ENCODE data around the gene PTPRE. TPM values are rescaled to one million over a fixed set of nuclear protein-coding genes. Genes with fewer than 3 reads are reported as not detected.
"Not testable (repeated sequence)": the region's sequence is repeated elsewhere in the genome, so short reads cannot be mapped to it uniquely, and the experiment has no call there.

The PTPRE gene
- total RNA-seq, 2 donors from 2014 or later: 6.5 to 8.9 TPM

DNA sequence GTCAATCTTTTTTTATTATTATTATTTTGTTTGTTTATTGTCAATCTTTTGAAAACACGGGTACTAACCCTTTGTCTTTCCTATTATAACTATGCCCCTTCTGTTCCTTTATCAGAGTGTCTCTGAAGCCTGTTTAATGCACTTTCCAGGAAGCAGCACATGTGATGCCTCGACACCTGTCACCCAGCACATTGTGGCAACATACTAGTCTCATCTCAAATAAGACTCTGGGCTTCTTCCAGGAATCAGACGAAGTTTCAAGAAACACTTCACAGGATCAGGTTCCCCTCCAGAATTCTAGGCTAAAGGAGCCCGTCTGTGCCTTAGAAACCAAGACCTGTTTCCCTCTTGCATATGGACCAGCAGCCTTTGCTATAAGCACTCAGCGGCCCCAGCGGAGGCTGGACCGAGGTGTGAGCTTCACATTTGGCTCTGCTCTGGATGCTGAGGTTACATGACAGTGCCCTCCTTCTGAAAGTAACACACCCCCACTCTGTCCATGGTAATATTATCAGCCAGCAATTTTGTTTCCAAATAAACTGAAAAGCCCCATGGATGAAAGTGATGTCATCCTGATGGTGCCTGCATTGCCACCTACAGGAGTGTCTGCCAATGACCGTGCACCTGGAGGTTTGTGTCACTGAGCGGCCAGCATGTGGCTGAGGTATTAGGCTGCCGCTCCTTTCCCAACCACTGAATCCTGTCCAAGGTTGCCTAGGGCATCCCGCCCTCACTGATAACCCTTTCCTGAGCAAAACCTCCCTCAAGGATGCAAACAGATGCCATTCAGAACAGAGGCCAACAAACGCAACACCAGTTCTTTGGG is 181.2 kb downstream of the PTPRE start:
- TF ChIP-seq, protein P1, sequence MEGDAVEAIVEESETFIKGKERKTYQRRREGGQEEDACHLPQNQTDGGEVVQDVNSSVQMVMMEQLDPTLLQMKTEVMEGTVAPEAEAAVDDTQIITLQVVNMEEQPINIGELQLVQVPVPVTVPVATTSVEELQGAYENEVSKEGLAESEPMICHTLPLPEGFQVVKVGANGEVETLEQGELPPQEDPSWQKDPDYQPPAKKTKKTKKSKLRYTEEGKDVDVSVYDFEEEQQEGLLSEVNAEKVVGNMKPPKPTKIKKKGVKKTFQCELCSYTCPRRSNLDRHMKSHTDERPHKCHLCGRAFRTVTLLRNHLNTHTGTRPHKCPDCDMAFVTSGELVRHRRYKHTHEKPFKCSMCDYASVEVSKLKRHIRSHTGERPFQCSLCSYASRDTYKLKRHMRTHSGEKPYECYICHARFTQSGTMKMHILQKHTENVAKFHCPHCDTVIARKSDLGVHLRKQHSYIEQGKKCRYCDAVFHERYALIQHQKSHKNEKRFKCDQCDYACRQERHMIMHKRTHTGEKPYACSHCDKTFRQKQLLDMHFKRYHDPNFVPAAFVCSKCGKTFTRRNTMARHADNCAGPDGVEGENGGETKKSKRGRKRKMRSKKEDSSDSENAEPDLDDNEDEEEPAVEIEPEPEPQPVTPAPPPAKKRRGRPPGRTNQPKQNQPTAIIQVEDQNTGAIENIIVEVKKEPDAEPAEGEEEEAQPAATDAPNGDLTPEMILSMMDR (IDR thresholded peaks at IDR 0.05): no peak
- no peak for TF ChIP-seq POLR2A (IDR thresholded peaks at IDR 0.05)
- Histone ChIP-seq H3K27ac (no peak overlapping the region), H3K9me3 (no peaks in the 10 kb centered on the region), H3K4me3 (no peak overlapping the region), H3K36me3 (replicated peaks in 1 of 2; ENCODE audit: insufficient read depth in 1 of 2, low read depth in 2 of 2) (no peaks in the 10 kb centered on the region), H3K4me1 (no peaks in the 10 kb centered on the region), H3K27me3 (no peaks in the 10 kb centered on the region)
- DNase-seq: no peak
- 36 to 41% methylated on average over 12 of the region's 12 CpGs for WGBS, 2 donors
- intact Hi-C loops (cut with DNase I): no loop called here
- no peak for ATAC-seq

DNA sequence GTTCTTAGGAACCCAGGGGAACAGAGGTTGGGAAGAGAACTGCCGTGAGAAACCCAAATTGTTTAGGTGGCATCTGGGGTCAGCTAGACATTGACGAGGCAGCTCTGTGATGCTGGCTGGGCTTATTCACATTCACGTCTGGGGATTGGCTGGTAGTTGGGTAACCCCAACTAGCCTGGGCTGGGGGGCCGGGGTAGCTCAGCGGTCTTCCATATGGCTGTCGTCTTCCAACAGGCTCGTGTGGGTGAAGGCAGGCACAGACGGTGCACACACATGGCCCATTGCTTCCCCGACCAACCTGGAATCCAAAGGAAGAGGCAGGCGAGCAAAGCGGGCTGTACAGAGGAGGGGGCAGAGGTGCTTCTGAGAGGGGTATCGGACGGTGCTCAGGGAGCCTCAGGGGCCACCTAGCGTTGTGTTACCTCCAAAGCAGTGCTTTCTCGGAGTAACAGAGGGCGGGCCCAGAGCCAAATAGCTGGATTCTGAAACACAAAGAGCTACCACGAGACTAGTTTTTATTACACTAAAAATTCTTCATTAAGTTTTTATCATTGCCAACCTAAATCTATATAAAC is 184.8 kb downstream of the PTPRE start:
- H3K27ac ChIP-seq: no peak overlapping the region
- no peaks in the 10 kb centered on the region for H3K9me3 ChIP-seq
- no peak for TF ChIP-seq POLR2A (IDR thresholded peaks at IDR 0.05)
- TF ChIP-seq, protein P1 (IDR thresholded peaks at IDR 0.05): no peak
- DNase-seq (no peak), ATAC-seq (no peak)
- no peaks in the 10 kb centered on the region for H3K36me3 ChIP-seq (replicated peaks in 1 of 2; ENCODE audit: insufficient read depth in 1 of 2, low read depth in 2 of 2)
- no peaks in the 10 kb centered on the region for H3K27me3 ChIP-seq
- intact Hi-C loops (cut with DNase I): no loop called here
- WGBS, 2 donors: 66 to 68% methylated on average over 13 to 17 of the region's 17 CpGs
- H3K4me3 ChIP-seq: no peak overlapping the region
- H3K4me1 ChIP-seq: no peaks in the 10 kb centered on the region

DNA sequence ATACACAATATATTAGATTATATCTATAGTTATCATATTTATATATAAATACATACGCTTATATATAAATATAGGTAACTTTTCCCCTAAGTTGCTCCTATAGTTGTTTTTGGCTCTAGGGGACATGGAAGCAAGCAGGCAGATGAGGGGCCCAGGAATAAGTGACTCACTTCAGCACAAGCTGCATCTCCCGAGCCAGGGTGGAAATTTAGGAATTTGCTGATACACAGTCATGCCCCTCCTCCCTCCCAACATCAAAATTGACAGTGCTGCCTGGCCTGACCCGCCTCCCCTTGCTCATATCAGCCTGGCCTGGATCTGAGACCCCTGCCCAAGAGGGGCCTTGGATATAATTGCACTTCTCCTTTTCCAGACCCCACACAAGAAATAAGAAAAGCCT is 185.6 kb downstream of the PTPRE start:
- intact Hi-C loops (cut with DNase I): no loop called here
- Histone ChIP-seq H3K4me1 (no peaks in the 10 kb centered on the region), H3K4me3 (no peak overlapping the region), H3K36me3 (replicated peaks in 1 of 2; ENCODE audit: insufficient read depth in 1 of 2, low read depth in 2 of 2) (no peaks in the 10 kb centered on the region), H3K27me3 (no peaks in the 10 kb centered on the region), H3K27ac (no peak overlapping the region), H3K9me3 (no peaks in the 10 kb centered on the region)
- no peak for ATAC-seq
- 66 to 83% methylated on average over 3 of the region's 3 CpGs for WGBS, 2 donors
- no peak for DNase-seq
- TF ChIP-seq, protein P1 (IDR thresholded peaks at IDR 0.05): no peak
- no peak for TF ChIP-seq POLR2A (IDR thresholded peaks at IDR 0.05)

DNA sequence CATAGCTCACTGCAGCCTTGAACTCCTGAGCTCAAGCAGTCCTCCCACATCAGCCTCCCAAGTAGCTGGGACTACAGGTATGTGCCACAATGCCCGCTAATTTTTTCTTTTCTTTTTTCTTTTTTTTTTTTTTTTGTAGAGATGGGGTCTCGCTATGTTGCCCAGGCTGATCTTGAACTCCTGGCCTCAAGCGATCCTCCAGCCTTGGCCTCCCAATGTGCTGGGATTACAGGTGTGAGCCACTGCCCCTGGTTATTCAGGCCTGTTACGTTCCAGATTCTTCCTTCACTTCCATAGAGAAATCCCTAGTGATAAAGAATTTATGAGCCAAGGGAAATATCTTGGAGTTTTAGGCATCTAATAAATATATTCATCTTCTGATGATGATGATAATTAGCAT is 187.7 kb downstream of the PTPRE start:
- intact Hi-C loops (cut with DNase I); H3K27me3 ChIP-seq; H3K36me3 ChIP-seq (replicated peaks in 1 of 2; ENCODE audit: insufficient read depth in 1 of 2, low read depth in 2 of 2); H3K4me1 ChIP-seq; H3K4me3 ChIP-seq; H3K27ac ChIP-seq; DNase-seq; H3K9me3 ChIP-seq; ATAC-seq: not testable (repeated sequence)
- 96 to 98% methylated on average over 4 of the region's 4 CpGs for WGBS, 2 donors

DNA sequence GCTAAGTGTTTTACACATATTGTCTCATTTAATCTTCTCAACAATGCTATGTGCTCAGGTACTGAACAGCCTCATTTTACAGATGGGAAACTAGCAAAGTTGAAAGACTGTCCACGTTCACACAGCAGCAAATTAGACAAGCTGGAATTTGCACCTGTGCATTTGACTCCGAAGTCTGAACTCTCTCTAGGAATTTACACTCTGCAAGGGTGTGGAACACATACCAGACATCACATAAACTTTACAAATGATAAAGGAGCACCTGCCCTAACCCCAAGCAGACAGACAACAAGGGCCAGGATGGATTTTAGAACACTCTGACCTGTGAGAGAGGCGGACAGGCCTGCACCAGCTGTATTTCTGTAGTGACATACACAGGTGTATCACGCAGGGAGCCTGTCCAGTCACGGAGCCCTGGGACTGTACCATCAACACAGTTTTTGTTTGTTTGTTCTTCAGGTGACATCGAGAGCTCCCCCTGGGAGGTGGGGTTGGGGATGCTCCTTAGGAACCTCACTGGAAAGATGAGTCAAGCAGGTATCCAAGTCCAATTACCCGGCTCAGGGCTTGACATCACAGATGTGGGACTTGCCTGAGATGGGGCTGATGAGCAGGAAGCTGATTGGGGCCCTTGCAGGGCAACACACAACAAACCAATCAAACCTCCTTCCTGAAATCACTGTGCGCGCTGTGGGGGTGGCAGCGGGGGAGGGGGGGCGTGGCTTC is 188.3 kb downstream of the PTPRE start:
- Histone ChIP-seq H3K9me3 (no peaks in the 10 kb centered on the region), H3K4me1 (no peaks in the 10 kb centered on the region), H3K27ac (no peak overlapping the region), H3K27me3 (no peaks in the 10 kb centered on the region), H3K36me3 (replicated peaks in 1 of 2; ENCODE audit: insufficient read depth in 1 of 2, low read depth in 2 of 2) (no peaks in the 10 kb centered on the region), H3K4me3 (no peak overlapping the region)
- 72 to 88% methylated on average over 10 to 11 of the region's 11 CpGs for WGBS, 2 donors
- DNase-seq (no peak), ATAC-seq (no peak)
- no peak for TF ChIP-seq POLR2A (IDR thresholded peaks at IDR 0.05)
- TF ChIP-seq, protein P1 (IDR thresholded peaks at IDR 0.05): no peak
- intact Hi-C loops (cut with DNase I): no loop called here

Data from body of pancreas (tissue), 4 donors.